Endodermal cell (in vitro differentiated cells): ENCODE results near the gene FBXL4. TPM values are rescaled to one million over a fixed set of nuclear protein-coding genes. Genes with fewer than 3 reads are reported as not detected.
A peak's percentile ranks its signal among the peaks of the same experiment; 100 is the strongest.

ENCODE experiments used
- DNase-seq: peaks from one replicate; pipeline ENCODE4 v3.0.0-alpha.2; 2017
- H3K27ac ChIP-seq: 2 replicates; pipeline ENCODE4 v1.5.1; 2013; ENCODE audit warnings: mild to moderate bottlenecking, low read depth, low read length, moderate library complexity
- H3K27me3 ChIP-seq: 2 replicates; pipeline ENCODE4 v1.6.1; 2013; ENCODE audit warnings: mild to moderate bottlenecking, low read length, moderate library complexity; ENCODE audit not compliant: insufficient read depth, control insufficient read depth, poor library complexity, severe bottlenecking
- H3K36me3 ChIP-seq: 2 replicates; pipeline ENCODE4 v1.7.0; 2013; ENCODE audit warnings: mild to moderate bottlenecking, low read length, moderate library complexity; ENCODE audit not compliant: control insufficient read depth, insufficient read depth
- H3K4me1 ChIP-seq: one replicate; pipeline ENCODE4 v1.7.0; 2013; ENCODE audit warnings: low read length; ENCODE audit not compliant: control insufficient read depth, insufficient read depth
- H3K4me3 ChIP-seq: 2 replicates; pipeline ENCODE4 v1.5.1; 2013; ENCODE audit warnings: mild to moderate bottlenecking, low read length, moderate library complexity
- H3K9ac ChIP-seq: 2 replicates; pipeline ENCODE4 v1.6.1; 2013; ENCODE audit warnings: mild to moderate bottlenecking, low read length, moderate library complexity; ENCODE audit not compliant: poor library complexity, severe bottlenecking; ENCODE audit errors: extremely low read depth
- H3K9me3 ChIP-seq: 2 replicates; pipeline ENCODE4 v1.6.1; 2013; ENCODE audit warnings: mild to moderate bottlenecking, low read length, moderate library complexity; ENCODE audit not compliant: control insufficient read depth
- H3K27ac Mint-ChIP-seq: 2 replicates; pipeline ENCODE4 v1.8.0; 2020; ENCODE audit warnings: mixed read lengths
- H3K27me3 Mint-ChIP-seq: 2 replicates; pipeline ENCODE4 v1.8.0; 2021; ENCODE audit warnings: mild to moderate bottlenecking, mixed read lengths; ENCODE audit not compliant: insufficient read depth
- H3K36me3 Mint-ChIP-seq: 2 replicates; pipeline ENCODE4 v1.8.0; 2020; ENCODE audit warnings: low read depth, mixed read lengths
- H3K4me1 Mint-ChIP-seq: 2 replicates; pipeline ENCODE4 v1.8.0; 2020; ENCODE audit warnings: mixed read lengths
- H3K4me3 Mint-ChIP-seq: 2 replicates; pipeline ENCODE4 v1.8.0; 2020; ENCODE audit warnings: mild to moderate bottlenecking, moderate library complexity, mixed read lengths
- H3K9me3 Mint-ChIP-seq: 2 replicates; pipeline ENCODE4 v1.8.0; 2020; ENCODE audit warnings: mild to moderate bottlenecking, mixed read lengths
- WGBS, 2 experiments: methylation state at CpG; one replicate each; pipeline versions ENCODE4 v1.1.5 to v1.1.7; 2013; ENCODE audit warnings: missing lambda C conversion rate in 2 of 2, mixed read lengths in 1 of 2; ENCODE audit not compliant: insufficient coverage in 1 of 2, insufficient read length in 1 of 2; 5-methylcytosine and 5-hydroxymethylcytosine counted together
- total RNA-seq, 2 donors: library from RNA; stranded (reverse); fragmentation: NEBNext Ultra II Directional in 1 of 2; extraction: Animal tissue kit (Norgen Biotek cat#: 25700) in 1 of 2; gene quantifications; 2 replicates in 1 of 2; 3 replicates in 1 of 2; pipeline ENCODE4 v1.2.1, GENCODE V29; 2021
- TF ChIP-seq, protein P1 (sequence below): fragments of 200-600 bp; sonication (generic); conservative IDR thresholded peaks from 2 replicates; pipeline ENCODE4 v1.5.0; 2021; ENCODE audit warnings: antibody characterized with exemption, mild to moderate bottlenecking

Gene FBXL4
- total RNA-seq, 2 donors from 2014 or later = 14.1 to 17.4 TPM

DNA sequence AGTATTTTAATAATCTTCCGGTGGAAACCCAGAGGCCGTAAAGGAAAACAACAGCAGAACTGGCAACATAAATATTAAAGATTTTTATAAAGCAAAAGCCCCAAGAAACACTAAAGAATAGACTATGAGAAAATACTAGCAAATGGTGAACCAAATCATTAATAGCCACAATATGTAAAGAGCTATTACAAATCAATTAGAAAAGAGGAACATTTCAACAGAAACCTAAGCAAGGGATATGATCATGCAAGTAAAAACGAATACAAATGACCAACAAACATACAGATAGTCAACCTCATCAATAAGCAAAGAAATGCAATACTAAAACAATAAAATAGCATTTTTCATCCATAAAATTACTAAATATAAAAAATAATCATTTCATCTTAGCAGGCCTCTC lies 3.6 kb downstream of the FBXL4 start:
- Histone ChIP-seq H3K27ac (no peak overlapping the region), H3K9me3 (peaks cover 36% of the 10 kb centered on the region)

GRCh38 chr6:98942263-98942803 lies 5.4 kb downstream of the FBXL4 start:
- no peaks in the 10 kb centered on the region for H3K27me3 Mint-ChIP-seq
- Histone ChIP-seq H3K4me3 (no peak overlapping the region), H3K27ac (no peak overlapping the region), H3K9ac (no peak overlapping the region), H3K36me3 (no peaks in the 10 kb centered on the region), H3K9me3 (peaks cover 38% of the 10 kb centered on the region), H3K27me3 (no peaks in the 10 kb centered on the region), H3K4me1 (peaks cover 3% of the 10 kb centered on the region)
- peaks cover 33% of the 10 kb centered on the region for H3K9me3 Mint-ChIP-seq
- H3K4me3 Mint-ChIP-seq = no peak overlapping the region
- no peak for DNase-seq
- peaks cover 35% of the 10 kb centered on the region for H3K36me3 Mint-ChIP-seq
- TF ChIP-seq, protein P1, sequence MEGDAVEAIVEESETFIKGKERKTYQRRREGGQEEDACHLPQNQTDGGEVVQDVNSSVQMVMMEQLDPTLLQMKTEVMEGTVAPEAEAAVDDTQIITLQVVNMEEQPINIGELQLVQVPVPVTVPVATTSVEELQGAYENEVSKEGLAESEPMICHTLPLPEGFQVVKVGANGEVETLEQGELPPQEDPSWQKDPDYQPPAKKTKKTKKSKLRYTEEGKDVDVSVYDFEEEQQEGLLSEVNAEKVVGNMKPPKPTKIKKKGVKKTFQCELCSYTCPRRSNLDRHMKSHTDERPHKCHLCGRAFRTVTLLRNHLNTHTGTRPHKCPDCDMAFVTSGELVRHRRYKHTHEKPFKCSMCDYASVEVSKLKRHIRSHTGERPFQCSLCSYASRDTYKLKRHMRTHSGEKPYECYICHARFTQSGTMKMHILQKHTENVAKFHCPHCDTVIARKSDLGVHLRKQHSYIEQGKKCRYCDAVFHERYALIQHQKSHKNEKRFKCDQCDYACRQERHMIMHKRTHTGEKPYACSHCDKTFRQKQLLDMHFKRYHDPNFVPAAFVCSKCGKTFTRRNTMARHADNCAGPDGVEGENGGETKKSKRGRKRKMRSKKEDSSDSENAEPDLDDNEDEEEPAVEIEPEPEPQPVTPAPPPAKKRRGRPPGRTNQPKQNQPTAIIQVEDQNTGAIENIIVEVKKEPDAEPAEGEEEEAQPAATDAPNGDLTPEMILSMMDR = peak; percentile 41
- H3K4me1 Mint-ChIP-seq = peaks cover 17% of the 10 kb centered on the region
- 95 to 100% methylated on average over 2 to 3 of the region's 3 CpGs for WGBS, 2 experiments
- no peak overlapping the region for H3K27ac Mint-ChIP-seq

More for the DNA sequence above, 3.6 kb downstream of the FBXL4 start:
- no peaks in the 10 kb centered on the region for H3K36me3 ChIP-seq
- Mint-ChIP-seq H3K4me3 (no peak overlapping the region), H3K27me3 (no peaks in the 10 kb centered on the region), H3K4me1 (peaks cover 17% of the 10 kb centered on the region), H3K27ac (no peak overlapping the region), H3K9me3 (peaks cover 32% of the 10 kb centered on the region), H3K36me3 (peaks cover 35% of the 10 kb centered on the region)
- peaks cover 3% of the 10 kb centered on the region for H3K4me1 ChIP-seq
- no peaks in the 10 kb centered on the region for H3K27me3 ChIP-seq
- H3K9ac ChIP-seq = no peak overlapping the region
- 95% methylated on average over 1 of the region's 3 CpGs; no CpG with 5 or more reads in 1 of the 2 experiments for WGBS, 2 experiments
- no peak for DNase-seq
- TF ChIP-seq, protein P1 = no peak
- H3K4me3 ChIP-seq = no peak overlapping the region

GRCh38 chr6:98941319-98941718 lies 6.4 kb downstream of the FBXL4 start:
- no peak overlapping the region for H3K9ac ChIP-seq
- 99 to 100% methylated on average over 2 of the region's 2 CpGs for WGBS, 2 experiments
- no peaks in the 10 kb centered on the region for H3K27me3 Mint-ChIP-seq
- H3K9me3 Mint-ChIP-seq = peaks cover 33% of the 10 kb centered on the region
- H3K4me3 Mint-ChIP-seq = no peak overlapping the region
- peaks cover 38% of the 10 kb centered on the region for H3K9me3 ChIP-seq
- no peak overlapping the region for H3K27ac Mint-ChIP-seq
- H3K27me3 ChIP-seq = no peaks in the 10 kb centered on the region
- H3K36me3 Mint-ChIP-seq = peaks cover 35% of the 10 kb centered on the region
- no peak overlapping the region for H3K27ac ChIP-seq
- DNase-seq = no peak
- H3K36me3 ChIP-seq = no peaks in the 10 kb centered on the region
- H3K4me1 Mint-ChIP-seq = peaks cover 9% of the 10 kb centered on the region
- TF ChIP-seq, protein P1 = no peak
- no peak overlapping the region for H3K4me3 ChIP-seq
- H3K4me1 ChIP-seq = peaks cover 3% of the 10 kb centered on the region
